Brain microvascular endothelial cell (primary cell): ENCODE results near the gene ERRFI1.
A peak's percentile ranks its signal among the peaks of the same experiment; 100 is the strongest.

Experiments
- DNase-seq: peaks from one replicate; pipeline ENCODE4 v3.0.0-alpha.2; 2020
- H3K27ac ChIP-seq: fragments of 250-450 bp; sonication (Bioruptor Pico); 2 replicates; pipeline ENCODE4 v1.5.1; 2020; ENCODE audit warnings: mild to moderate bottlenecking, moderate library complexity
- H3K27me3 ChIP-seq: fragments of 250-450 bp; sonication (Bioruptor Pico); replicated peaks from 2 replicates; pipeline ENCODE4 v1.5.1; 2020; ENCODE audit warnings: mild to moderate bottlenecking
- H3K36me3 ChIP-seq: fragments of 250-450 bp; sonication (Bioruptor Pico); replicated peaks from 2 replicates; pipeline ENCODE4 v1.5.1; 2020; ENCODE audit warnings: mild to moderate bottlenecking
- H3K4me3 ChIP-seq: 2 replicates; pipeline ENCODE4 v1.5.1; 2011; ENCODE audit warnings: low read depth, mild to moderate bottlenecking, control low read depth, low read length, moderate library complexity
- CTCF ChIP-seq: IDR thresholded peaks from 2 replicates; pipeline ENCODE4 v1.5.1; 2011; ENCODE audit warnings: low read depth, mild to moderate bottlenecking, moderate library complexity, low read length, control low read depth, inconsistent platforms; ENCODE audit errors: missing control alignments
- in situ Hi-C: cut with HindIII; loops from 2 replicates; pipeline ENCODE4 v1.10.0; 2017; ENCODE audit warnings: low sequenced_read_pairs, low pct_ligation_motif_present

ERRFI1 gene

GRCh38 chr1:8023995-8024313 is 2.2 kb downstream of the ERRFI1 start:
- H3K4me3 ChIP-seq, result peak overlapping the region; percentile 75
- in situ Hi-C loops, result loop anchor here (25.0 kb wide), 1 partner anchor 288 kb away; the partner anchor contains the start of gene SLC45A1
- peak overlapping the region; percentile 97 for H3K27ac ChIP-seq
- TF ChIP-seq CTCF, result no peak
- no peak for DNase-seq
- no peaks in the 10 kb centered on the region for H3K27me3 ChIP-seq
- H3K36me3 ChIP-seq, result peaks cover 3% of the 10 kb centered on the region

GRCh38 chr1:8023287-8023994 is 2.7 kb downstream of the ERRFI1 start:
- in situ Hi-C loops, result loop anchor here (25.0 kb wide), 1 partner anchor 289 kb away; the partner anchor contains the start of gene SLC45A1
- Histone ChIP-seq H3K4me3 (peak overlapping the region; percentile 75), H3K36me3 (peaks cover 5% of the 10 kb centered on the region), H3K27me3 (no peaks in the 10 kb centered on the region), H3K27ac (peak overlapping the region; percentile 97)
- DNase-seq, result no peak
- TF ChIP-seq CTCF, result no peak

- in situ Hi-C loops, result loop anchor here (25.0 kb wide), 1 partner anchor 290 kb away; the partner anchor contains the start of gene SLC45A1
- Histone ChIP-seq H3K27me3 (no peaks in the 10 kb centered on the region), H3K36me3 (peaks cover 5% of the 10 kb centered on the region), H3K4me3 (peak overlapping the region; percentile 75), H3K27ac (peak overlapping the region; percentile 97)
- no peak for TF ChIP-seq CTCF
- no peak for DNase-seq
Observed at GRCh38 chr1:8022395-8023286, 3.5 kb downstream of the ERRFI1 start.

- peaks cover 5% of the 10 kb centered on the region for H3K36me3 ChIP-seq
- no peaks in the 10 kb centered on the region for H3K27me3 ChIP-seq
- peak overlapping the region; percentile 75 for H3K4me3 ChIP-seq
- no peak for TF ChIP-seq CTCF
- in situ Hi-C loops, result loop anchor here (25.0 kb wide), 1 partner anchor 291 kb away; the partner anchor contains the start of gene SLC45A1
- no peak for DNase-seq
- no peak overlapping the region for H3K27ac ChIP-seq
Observed at GRCh38 chr1:8021676-8022266, 4.3 kb downstream of the ERRFI1 start.

- Histone ChIP-seq H3K27ac (no peak overlapping the region), H3K36me3 (peaks cover 10% of the 10 kb centered on the region), H3K27me3 (no peaks in the 10 kb centered on the region), H3K4me3 (no peak overlapping the region)
- DNase-seq, result no peak
- in situ Hi-C loops, result loop anchor here (25.0 kb wide), 1 partner anchor 292 kb away; the partner anchor contains the start of gene SLC45A1
- no peak for TF ChIP-seq CTCF
Observed at GRCh38 chr1:8020032-8020431, 6.1 kb downstream of the ERRFI1 start.
